Stimulated activated CD4-positive, alpha-beta T cell treated with anti-CD3 and anti-CD28 coated beads, Interleukin-15, amount 100 ng/mL, for 1 hour (primary cell): Measurements from ENCODE around the gene C6orf89.

Experiments
- DNase-seq, 2 donors: peaks; one replicate each; pipeline ENCODE4 v3.0.0-alpha.2; 2020; ENCODE audit warnings: low read depth in 1 of 2, low spot score in 1 of 2

C6orf89 gene

GRCh38 chr6:36967301-36967700, 81.5 kb downstream of the C6orf89 start:
- no peak for DNase-seq

- DNase-seq: no peak
Measured at GRCh38 chr6:36967757-36968156, 82.0 kb downstream of the C6orf89 start.

- DNase-seq: no peak
Measured at GRCh38 chr6:36968266-36968977, 82.7 kb downstream of the C6orf89 start.

GRCh38 chr6:36969240-36969691, 83.5 kb downstream of the C6orf89 start:
- no peak for DNase-seq

- no peak for DNase-seq
Measured at GRCh38 chr6:36969988-36970891, 84.5 kb downstream of the C6orf89 start.

GRCh38 chr6:36970892-36971842, 85.4 kb downstream of the C6orf89 start:
- no peak for DNase-seq

- DNase-seq: no peak
Measured at GRCh38 chr6:36971921-36972673, 86.3 kb downstream of the C6orf89 start.

GRCh38 chr6:36973190-36973589, 87.4 kb downstream of the C6orf89 start:
- DNase-seq: no peak

- no peak for DNase-seq
Measured at GRCh38 chr6:36973647-36974046, 87.9 kb downstream of the C6orf89 start.

GRCh38 chr6:36975231-36976006, 89.7 kb downstream of the C6orf89 start:
- no peak for DNase-seq

- no peak for DNase-seq
Measured at GRCh38 chr6:36976007-36976264, 90.2 kb downstream of the C6orf89 start.

- DNase-seq: no peak
Measured at GRCh38 chr6:36976509-36976908, 90.8 kb downstream of the C6orf89 start.

GRCh38 chr6:36976931-36977330, 91.2 kb downstream of the C6orf89 start:
- DNase-seq: no peak

- no peak for DNase-seq
Measured at GRCh38 chr6:36977470-36977941, 91.8 kb downstream of the C6orf89 start.
